ENCODE data around the gene ALPK3. TPM values are rescaled to one million over a fixed set of nuclear protein-coding genes. Genes with fewer than 3 reads are reported as not detected.

The ALPK3 gene
- total RNA-seq, 2 donors from 2014 or later = 7.8 to 15.8 TPM

DNA sequence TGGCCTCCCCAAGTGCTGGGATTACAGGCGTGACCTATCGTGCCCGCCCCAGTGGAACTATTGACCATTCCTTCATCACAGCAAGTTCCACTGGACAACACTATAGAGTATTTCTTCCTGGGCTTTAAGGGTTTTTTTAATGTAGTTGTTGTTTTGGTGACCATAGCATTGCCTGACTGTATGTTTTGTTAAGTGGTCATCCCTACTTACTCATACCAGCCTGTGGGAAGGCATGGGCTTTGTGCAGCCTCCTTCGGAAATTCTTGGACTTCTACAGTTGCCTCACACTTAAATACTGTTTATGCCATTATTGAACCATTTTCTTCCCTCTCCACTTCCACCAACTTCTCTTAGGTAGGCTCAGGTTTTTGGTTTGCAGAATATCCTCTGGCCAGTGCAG is 19.9 kb upstream of the ALPK3 start:
- TF ChIP-seq, protein P1, sequence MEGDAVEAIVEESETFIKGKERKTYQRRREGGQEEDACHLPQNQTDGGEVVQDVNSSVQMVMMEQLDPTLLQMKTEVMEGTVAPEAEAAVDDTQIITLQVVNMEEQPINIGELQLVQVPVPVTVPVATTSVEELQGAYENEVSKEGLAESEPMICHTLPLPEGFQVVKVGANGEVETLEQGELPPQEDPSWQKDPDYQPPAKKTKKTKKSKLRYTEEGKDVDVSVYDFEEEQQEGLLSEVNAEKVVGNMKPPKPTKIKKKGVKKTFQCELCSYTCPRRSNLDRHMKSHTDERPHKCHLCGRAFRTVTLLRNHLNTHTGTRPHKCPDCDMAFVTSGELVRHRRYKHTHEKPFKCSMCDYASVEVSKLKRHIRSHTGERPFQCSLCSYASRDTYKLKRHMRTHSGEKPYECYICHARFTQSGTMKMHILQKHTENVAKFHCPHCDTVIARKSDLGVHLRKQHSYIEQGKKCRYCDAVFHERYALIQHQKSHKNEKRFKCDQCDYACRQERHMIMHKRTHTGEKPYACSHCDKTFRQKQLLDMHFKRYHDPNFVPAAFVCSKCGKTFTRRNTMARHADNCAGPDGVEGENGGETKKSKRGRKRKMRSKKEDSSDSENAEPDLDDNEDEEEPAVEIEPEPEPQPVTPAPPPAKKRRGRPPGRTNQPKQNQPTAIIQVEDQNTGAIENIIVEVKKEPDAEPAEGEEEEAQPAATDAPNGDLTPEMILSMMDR (IDR thresholded peaks at IDR 0.05) = no peak
- no peak for TF ChIP-seq POLR2A (IDR thresholded peaks at IDR 0.05)
- Histone ChIP-seq H3K4me1 (no peaks in the 10 kb centered on the region), H3K36me3 (replicated peaks in 1 of 2; ENCODE audit: insufficient read depth in 1 of 2, low read depth in 2 of 2) (peaks cover 17 to 44% of the 10 kb centered on the region in 2 donors), H3K27me3 (no peaks in the 10 kb centered on the region), H3K4me3 (no peak overlapping the region), H3K9me3 (no peaks in the 10 kb centered on the region), H3K27ac (no peak overlapping the region)
- intact Hi-C loops (cut with DNase I) = no loop called here
- ATAC-seq = no peak
- DNase-seq = no peak
- WGBS, 2 donors = 98 to 100% methylated on average over 4 of the region's 4 CpGs

DNA sequence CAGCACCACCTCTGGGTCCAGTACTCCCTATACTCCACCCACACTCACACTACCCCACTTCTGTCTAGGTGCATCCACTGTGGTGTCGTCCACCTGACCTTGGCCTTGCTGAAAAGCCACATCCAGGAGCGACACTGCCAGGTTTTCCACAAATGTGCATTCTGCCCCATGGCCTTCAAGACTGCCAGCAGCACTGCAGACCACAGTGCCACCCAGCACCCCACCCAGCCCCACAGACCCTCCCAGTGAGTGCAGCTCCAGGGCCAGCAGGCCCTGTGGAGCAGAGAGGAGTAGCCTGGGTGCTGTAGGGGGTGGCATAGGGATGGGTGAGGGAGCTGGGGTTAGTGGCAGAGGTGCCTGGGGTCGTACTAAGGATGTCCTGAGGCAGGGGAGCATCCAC is 19.4 kb upstream of the ALPK3 start:
- ATAC-seq = no peak
- intact Hi-C loops (cut with DNase I) = no loop called here

DNA sequence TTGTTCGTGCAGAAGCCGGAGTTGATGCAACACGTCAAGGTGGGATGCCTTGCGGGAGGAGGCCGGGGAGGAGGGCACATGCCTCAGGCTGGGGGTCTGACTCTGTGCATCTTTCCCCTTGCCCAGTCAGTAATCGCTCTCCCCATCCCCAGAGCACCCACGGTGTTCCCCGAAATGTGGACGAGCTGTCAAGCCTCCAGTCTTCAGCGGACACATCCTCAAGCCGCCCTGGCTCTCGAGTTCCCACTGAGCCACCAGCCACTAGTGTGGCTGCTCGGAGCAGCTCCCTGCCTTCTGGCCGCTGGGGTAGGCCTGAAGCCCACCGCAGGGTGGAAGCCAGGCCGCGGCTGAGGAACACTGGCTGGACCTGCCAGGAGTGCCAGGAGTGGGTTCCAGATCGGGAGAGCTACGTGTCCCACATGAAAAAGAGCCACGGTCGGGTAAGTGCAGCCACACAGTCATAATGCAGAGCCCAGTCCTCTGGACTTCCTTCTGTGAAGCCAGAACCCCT is 18.7 kb upstream of the ALPK3 start:
- intact Hi-C loops (cut with DNase I) = no loop called here
- Histone ChIP-seq H3K36me3 (replicated peaks in 1 of 2; ENCODE audit: insufficient read depth in 1 of 2, low read depth in 2 of 2) (peaks cover 17 to 47% of the 10 kb centered on the region in 2 donors), H3K9me3 (no peaks in the 10 kb centered on the region), H3K4me1 (no peaks in the 10 kb centered on the region), H3K27me3 (no peaks in the 10 kb centered on the region), H3K27ac (no peak overlapping the region), H3K4me3 (no peak overlapping the region)
- ATAC-seq = no peak
- TF ChIP-seq POLR2A (IDR thresholded peaks at IDR 0.05) = no peak
- TF ChIP-seq, protein P1 (IDR thresholded peaks at IDR 0.05) = no peak
- DNase-seq = no peak
- 95% methylated on average over 19 to 20 of the region's 21 CpGs for WGBS, 2 donors

More for the DNA sequence above, 19.4 kb upstream of the ALPK3 start:
- no peaks in the 10 kb centered on the region for H3K9me3 ChIP-seq
- no peak for TF ChIP-seq POLR2A (IDR thresholded peaks at IDR 0.05)
- TF ChIP-seq, protein P1 (IDR thresholded peaks at IDR 0.05) = no peak
- WGBS, 2 donors = 84 to 95% methylated on average over 3 of the region's 3 CpGs
- no peaks in the 10 kb centered on the region for H3K4me1 ChIP-seq
- peaks cover 17 to 48% of the 10 kb centered on the region in 2 donors for H3K36me3 ChIP-seq (replicated peaks in 1 of 2; ENCODE audit: insufficient read depth in 1 of 2, low read depth in 2 of 2)
- DNase-seq = no peak
- H3K27me3 ChIP-seq = no peaks in the 10 kb centered on the region
- H3K4me3 ChIP-seq = no peak overlapping the region
- H3K27ac ChIP-seq = no peak overlapping the region

DNA sequence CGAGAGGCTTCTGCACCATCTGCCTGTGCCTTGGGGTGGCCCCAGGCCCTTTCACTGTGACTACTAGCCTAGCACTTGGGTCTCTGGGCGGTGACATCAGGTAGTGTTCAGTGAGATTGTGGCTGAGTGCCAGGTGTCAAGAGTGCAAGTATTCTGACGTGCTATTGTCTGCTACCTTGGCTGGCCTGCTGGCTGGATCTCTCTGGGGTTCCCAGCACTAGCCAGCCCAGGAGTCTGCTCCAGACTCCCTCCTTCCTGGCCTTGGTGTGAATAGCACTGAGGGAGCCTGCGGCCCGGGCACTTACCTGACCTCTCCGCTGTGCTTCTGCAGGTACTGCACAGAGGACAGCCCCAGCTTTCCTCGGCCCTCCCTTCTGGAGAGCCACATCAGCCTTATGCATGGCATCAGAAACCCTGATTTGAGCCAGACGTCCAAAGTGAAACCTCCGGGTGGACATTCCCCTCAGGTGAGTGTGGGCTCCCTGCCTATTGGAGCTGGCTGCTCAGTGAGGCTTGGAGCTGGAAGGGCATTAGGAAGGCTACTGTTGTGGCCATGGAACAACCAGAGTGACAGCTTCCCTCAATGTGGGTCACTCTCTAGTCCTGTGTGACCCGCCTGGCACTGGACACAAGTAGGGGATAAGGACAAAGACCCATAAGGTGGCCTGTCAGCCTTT is 17.5 kb upstream of the ALPK3 start:
- no peak overlapping the region for H3K4me3 ChIP-seq
- peaks cover 17 to 45% of the 10 kb centered on the region in 2 donors for H3K36me3 ChIP-seq (replicated peaks in 1 of 2; ENCODE audit: insufficient read depth in 1 of 2, low read depth in 2 of 2)
- no peaks in the 10 kb centered on the region for H3K4me1 ChIP-seq
- H3K27me3 ChIP-seq = no peaks in the 10 kb centered on the region
- no peak for ATAC-seq
- intact Hi-C loops (cut with DNase I) = no loop called here
- TF ChIP-seq, protein P1 (IDR thresholded peaks at IDR 0.05) = no peak
- TF ChIP-seq POLR2A (IDR thresholded peaks at IDR 0.05) = no peak
- no peak for DNase-seq
- H3K27ac ChIP-seq = no peak overlapping the region
- H3K9me3 ChIP-seq = no peaks in the 10 kb centered on the region
- 84 to 95% methylated on average over 7 to 9 of the region's 10 CpGs for WGBS, 2 donors

DNA sequence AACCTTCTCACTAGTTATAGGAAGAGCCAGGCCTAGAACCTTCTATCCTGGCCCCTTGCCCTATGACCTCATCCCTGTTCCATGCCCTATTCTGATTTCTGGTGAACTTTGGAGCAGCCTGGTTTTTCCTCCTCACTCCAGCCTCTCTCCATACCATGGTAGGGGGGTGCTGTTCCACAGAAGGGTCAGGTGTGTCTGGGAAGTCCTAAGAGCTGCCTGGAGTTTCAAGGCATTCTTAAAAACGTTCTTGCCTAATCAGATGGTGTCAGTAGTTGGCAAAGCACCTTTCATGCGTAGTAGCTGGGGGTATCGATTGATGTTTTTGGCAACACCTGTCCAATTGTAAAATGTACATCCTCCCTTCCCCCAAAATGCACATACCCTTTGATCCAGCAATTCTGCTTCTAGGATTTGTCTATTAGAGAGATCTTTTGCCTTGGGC is 16.8 kb upstream of the ALPK3 start:
- TF ChIP-seq POLR2A (IDR thresholded peaks at IDR 0.05) = no peak
- TF ChIP-seq, protein P1 (IDR thresholded peaks at IDR 0.05) = no peak
- ATAC-seq = no peak
- 75 to 86% methylated on average over 3 of the region's 3 CpGs for WGBS, 2 donors
- Histone ChIP-seq H3K36me3 (replicated peaks in 1 of 2; ENCODE audit: insufficient read depth in 1 of 2, low read depth in 2 of 2) (peaks cover 17 to 49% of the 10 kb centered on the region in 2 donors), H3K4me3 (no peak overlapping the region), H3K9me3 (no peaks in the 10 kb centered on the region), H3K27ac (no peak overlapping the region), H3K4me1 (no peaks in the 10 kb centered on the region), H3K27me3 (no peaks in the 10 kb centered on the region)
- intact Hi-C loops (cut with DNase I) = no loop called here
- no peak for DNase-seq
